Right forelimb (tissue), 1 donor: ENCODE measurements around the gene PLCB1.

ENCODE experiments used
- DNase-seq: peaks from one replicate; pipeline ENCODE4 v3.0.0-alpha.2; 2018

The PLCB1 gene

DNA sequence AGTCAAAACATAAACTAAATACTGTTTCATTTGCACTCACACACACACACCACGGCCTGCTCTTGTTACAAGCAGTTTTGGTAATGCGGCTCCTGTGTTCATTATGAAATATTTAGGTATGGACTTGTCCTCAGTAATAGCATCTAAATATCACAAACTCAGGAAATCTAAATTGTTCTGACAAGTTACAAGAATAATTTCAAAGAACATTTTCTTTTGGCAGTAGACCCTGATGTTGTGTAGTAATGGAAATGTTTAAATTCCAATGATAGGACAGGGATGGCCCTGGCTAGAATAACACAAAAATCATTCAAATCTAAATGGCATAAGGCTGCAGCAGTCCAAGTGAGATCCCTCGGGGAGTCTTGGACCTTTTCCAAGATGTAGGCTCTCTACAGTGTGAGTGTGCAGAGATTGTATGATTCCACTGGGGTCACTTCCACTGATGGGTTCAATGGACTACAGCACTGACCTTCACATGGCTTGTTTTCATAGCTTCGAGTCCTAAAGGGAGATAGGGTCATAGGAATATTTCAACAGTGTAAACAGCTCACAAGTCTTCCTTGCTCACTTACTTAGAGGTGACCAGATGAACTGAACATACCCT is 726.2 kb downstream of the PLCB1 start:
- DNase-seq, result no peak

DNA sequence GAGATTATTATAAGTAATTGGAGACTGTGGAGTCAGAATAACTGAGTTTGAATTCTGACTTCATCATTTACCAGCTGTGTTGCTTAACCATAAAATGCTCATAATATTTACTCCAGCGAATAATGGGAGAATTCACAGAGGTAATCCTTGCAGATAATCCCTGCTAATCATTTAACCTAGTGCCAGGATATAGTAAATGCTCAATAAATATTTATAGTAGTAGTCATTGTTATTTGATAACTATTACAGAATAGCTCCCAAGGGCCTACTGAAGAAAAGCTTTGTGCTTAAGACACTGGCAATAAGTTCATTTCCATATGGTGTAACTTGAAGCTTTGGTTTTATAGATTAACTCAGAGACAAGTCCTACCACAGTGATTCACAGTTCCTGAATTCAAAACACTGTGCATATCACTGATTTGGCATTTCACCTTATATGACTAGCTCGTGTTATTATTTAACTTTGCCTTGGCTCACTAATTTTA is 728.0 kb downstream of the PLCB1 start:
- no peak for DNase-seq

DNA sequence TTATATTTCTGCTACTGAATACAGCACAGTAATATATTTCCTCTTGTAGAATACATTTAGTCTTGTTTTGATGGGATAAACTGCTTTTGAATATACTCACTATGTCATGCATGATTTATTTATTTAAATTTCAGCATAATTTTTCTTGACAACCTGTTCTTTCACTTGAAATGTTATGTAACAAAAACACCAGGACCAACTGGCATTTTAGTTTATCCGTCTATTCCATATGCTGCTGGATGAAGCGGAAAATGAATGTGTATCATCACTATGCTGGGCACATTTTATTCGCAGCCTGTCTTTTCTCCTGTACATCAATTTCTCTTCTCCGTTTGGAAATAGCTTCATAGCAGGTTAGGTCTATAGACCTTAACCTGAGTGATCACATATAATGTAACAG is 730.0 kb downstream of the PLCB1 start:
- DNase-seq, result no peak

DNA sequence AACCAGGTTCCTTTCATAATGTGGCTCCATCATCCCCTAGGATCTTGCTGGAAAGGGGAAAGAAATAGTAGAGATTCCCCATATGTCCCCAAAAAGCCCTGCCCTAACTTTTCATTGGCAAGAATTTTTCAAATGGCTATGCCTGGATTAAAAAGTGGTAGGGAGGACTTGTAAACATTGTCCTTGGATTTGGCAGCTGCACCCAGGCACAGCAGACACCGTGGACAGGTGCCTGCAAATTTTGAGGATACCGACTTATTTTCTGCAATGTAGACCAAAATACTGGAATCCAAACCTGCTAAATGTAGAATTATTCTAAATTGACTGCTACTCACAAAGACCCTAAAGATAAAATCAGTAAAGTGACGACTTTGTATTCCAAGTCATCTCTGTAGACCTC is 733.6 kb downstream of the PLCB1 start:
- DNase-seq, result no peak

DNA sequence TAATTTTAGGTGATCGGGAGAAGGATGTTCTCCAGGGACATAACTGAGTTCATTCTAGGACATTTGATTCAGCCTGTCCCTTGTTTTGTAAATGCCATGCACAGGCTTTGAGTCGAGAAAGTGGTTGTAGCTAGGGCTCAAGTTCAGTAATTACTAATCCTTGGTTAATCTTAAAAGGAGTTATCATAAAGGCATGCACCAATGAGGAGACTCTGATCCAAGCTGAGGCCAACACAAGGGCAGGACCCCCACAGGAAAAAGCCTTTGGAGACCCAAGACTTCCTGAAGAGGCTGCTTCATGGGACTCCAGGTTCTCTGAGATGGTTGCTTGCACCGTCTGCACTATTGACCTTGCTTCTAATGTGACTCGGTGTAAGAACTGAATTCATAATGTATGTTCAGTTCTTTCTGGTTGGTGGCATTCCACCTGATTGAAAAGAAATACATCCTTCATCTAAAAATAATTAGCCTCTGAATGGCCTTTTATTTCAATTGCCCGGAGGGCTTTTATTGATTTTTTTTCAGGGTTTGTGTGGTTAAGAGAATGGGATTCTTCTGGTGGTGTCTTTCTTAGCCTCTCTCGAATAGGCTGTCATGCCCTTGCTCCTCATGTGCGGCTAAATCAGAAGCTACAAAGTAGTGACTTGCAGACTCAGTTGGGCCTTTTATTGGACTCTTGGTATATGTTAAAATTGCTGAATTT is 735.1 kb downstream of the PLCB1 start:
- no peak for DNase-seq

DNA sequence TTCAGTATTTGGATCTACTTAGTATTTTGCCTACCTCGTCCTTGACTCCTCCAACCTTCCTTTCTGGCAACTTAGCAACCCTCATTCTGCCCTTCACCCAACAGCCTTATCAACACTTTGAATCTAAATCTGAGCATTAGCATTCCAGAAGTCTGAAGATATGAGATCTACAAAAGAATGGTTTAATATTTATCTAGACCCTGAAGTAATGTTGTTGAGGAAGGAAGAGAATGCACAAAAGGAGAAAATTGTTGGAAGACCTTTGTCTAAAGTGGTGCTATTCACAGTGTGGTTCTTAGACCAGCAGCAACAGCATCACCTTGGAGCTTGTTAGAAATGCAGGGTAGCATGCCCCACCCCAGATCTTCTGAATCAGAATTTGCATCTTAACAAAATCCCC is 738.6 kb downstream of the PLCB1 start:
- no peak for DNase-seq

DNA sequence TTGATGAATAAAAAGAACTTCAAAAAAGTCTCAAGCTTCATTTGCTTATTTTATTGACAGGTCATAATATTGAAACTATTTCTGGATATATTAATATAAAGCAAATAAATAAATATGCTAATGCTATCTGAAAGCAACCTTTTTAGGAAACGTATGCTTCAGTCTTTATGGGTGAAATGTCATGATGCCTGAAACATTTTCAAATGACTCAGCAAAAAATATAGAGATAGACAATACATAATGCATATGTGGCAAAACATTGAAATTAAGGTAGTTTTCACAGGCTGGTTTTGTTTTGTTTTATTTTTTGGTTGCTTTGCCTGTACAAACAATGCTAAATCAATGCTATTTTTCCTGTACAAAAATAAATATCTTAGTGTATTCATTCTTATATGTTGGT is 742.4 kb downstream of the PLCB1 start:
- no peak for DNase-seq

DNA sequence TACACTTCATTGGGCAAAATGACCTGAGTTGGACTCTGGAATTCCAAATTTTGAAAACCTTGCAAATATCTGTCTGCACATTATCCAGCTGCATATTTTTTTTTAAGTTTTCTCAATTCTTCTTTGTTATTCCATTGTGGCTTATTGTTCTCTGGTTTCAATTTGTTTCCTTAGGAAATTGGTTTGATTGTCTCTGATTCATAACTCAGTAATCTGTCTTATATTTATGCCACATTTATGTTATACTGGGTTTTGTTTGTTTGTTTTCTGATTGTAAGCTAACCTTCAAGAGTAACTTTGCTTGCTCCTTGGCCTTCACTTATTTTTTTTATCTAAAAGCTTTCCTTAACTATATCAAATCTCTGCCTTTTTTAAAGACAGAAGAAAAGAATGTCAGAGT is 743.5 kb downstream of the PLCB1 start:
- no peak for DNase-seq

DNA sequence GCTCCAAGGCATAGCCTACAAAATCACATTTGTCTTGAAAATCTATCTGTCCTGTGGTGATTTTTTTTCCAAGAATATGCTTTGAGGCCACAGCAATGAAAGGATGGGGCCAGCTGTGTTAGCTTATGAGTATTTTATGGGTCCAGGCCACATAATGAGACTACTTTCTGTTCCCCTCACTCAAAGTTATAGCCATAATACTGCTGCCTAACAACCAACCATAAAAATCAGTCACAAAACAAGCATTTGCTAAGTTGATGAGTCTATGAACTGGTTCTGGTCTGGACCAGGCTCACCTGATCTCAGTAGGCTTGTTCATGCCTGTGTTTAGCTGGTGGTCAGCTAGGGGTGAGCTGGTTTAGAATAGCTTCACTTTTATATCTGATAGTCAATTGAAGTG is 744.3 kb downstream of the PLCB1 start:
- DNase-seq, result no peak

DNA sequence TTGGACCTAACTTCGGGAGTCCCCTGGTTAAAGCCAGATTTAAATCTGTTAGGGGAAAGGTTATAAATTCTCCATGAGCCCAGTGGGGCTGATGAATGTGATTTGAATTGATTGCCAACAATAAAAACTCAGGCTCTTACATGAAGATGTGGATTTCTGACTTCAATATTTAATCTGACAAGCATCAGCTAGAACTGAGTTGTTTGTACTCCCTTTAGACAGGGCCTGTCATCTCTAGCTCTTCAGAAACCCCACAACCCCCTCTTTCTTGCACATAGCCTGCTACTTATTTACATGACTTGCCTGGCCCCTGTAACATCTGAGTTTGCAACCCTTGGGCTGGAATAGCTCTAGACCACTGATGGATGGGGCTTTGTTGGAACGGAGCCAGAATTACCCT is 745.2 kb downstream of the PLCB1 start:
- DNase-seq, result no peak

DNA sequence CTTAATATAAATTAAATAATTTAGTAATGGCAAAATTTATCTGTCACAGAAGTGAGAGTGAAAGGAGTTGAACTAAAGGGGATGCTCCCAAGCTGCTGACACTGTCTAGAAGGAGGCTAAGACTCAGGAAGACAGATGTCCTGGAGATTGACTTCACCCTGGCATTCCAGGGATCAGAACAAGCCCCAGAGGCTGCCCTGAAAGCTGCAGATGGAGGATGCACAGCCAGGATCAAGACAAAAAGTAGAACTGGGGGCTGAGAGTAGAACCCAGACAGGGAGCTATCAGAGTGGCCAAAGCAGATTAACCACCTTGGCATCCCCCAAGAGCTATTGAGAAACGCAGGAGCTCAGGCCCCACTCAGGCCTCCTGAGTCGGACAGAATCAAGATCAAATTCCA is 747.6 kb downstream of the PLCB1 start:
- DNase-seq, result no peak

DNA sequence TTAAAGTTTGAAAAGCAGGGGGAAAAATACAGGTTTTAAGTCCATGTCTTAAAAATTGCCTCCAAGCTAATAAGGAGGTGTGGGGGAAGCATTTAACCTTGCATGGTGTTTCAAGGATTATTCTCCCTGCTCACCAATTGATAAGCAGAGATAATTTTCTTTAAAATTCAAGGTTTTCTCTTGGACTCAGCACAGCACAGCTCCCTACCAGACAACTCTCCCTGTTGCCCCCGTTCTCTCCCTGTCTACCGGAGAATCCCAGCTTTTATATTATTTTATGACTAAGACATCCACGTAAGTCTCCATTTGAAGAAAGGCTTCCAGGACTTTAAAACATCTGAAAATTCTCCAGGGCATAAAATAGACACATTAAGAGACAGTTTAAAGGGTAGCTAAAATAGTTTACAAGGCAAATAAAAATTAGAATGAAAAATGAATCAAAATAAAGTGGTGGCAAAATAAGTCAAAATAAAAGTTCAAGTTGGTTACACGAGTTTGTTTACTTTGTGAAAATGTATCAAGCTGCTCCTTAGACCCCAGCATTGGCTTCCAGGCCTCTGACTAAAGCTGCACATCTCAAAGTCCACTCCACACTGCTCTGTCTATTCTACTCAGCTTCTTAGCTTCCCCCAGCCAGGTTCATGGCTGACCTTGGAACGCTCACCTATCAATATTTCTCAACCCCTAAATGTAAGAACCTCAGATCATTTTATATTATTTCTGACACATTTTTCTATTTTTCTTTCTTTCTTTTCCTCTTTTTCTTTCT is 748.2 kb downstream of the PLCB1 start:
- DNase-seq, result no peak

DNA sequence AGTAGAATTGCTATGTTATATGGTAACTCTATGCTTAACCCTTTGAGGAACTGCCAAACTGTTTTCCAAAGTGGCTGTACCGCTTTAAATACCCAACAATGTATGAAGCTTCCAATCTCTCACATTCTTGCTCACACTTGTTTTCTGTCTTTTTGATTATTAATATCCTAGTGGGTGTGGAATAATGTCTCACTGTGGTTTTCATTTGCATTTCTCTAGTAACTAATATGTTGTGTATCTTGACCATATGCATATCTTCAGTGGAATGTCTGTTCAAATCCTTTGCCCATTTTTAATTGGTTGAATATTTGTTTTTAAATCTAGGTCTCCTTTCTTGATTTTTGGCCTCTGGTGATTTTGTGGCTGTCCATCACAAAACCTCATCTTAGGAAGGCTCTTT is 759.0 kb downstream of the PLCB1 start:
- DNase-seq, result no peak

DNA sequence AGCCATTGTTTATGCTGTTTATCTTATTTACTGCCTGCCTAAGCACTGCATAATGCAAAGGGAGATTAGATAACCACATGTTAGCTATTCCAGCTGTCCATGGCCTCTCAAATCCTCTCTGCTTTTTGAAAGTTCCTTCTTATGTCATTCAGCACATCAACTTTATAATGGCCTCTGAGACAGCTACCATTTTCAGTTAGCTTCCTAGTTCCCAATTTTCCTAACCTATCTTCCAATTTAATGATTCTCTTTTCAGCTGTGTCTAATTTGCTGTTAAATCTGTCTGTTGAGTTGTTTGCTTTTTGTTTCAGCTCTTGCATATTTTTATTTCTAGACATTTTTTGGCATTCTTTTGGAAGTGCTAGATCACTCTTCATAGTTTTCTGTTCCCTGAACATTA is 763.4 kb downstream of the PLCB1 start:
- no peak for DNase-seq

DNA sequence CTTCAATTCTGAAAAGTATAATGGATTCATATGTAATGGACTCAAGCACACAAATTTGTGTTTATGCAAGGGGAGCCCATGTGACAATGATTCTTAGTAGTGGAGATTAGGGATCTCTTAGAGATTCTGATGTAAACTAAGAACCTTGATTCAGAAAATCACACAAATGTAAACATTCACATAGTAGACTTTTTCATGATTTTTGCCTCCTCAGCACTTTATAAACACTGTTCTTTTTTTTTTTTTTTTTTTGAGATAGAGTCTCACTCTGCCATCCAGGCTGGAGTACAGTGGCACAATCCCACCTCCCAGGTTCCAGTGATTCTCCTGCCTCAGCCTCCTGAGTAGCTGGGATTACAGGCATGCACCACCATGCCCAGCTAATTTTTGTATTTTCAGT is 766.8 kb downstream of the PLCB1 start:
- DNase-seq, result no peak

DNA sequence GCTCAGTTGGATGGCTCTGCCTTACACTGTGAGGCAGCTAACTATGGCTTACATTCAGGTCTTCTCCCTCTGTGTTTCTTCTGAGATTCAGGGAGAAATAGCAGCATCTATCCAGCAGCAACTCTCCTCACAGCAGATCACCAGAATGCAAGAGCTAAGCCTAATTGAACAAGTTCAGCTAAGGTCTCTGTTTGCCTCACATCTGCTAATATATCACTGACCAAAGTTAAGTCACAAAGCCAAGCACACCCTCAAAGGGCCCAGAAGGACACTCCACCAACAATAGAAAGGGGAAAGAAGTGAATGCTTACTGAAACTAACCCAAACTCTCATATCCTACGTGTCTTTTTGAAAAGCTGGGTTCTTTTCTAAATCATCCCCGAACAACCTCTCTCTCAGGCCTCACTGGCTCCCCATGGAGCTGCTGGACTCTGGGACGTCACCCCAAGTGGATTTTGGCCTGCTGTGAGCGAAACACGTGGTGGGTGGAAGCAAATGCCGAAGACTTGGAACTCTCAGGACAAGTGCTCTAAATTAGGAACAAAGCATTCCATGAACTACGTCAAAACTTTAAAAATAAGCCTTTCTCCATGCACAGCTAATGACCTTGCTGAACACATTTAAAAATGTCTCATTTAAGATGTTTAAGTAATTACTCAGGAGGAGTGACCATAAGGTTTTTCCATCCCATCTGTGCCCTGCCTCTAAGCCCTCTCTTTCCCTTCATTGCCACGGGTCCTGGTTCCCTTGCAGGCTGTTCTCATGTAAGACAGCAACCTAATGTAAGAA is 769.4 kb downstream of the PLCB1 start:
- DNase-seq, result no peak

DNA sequence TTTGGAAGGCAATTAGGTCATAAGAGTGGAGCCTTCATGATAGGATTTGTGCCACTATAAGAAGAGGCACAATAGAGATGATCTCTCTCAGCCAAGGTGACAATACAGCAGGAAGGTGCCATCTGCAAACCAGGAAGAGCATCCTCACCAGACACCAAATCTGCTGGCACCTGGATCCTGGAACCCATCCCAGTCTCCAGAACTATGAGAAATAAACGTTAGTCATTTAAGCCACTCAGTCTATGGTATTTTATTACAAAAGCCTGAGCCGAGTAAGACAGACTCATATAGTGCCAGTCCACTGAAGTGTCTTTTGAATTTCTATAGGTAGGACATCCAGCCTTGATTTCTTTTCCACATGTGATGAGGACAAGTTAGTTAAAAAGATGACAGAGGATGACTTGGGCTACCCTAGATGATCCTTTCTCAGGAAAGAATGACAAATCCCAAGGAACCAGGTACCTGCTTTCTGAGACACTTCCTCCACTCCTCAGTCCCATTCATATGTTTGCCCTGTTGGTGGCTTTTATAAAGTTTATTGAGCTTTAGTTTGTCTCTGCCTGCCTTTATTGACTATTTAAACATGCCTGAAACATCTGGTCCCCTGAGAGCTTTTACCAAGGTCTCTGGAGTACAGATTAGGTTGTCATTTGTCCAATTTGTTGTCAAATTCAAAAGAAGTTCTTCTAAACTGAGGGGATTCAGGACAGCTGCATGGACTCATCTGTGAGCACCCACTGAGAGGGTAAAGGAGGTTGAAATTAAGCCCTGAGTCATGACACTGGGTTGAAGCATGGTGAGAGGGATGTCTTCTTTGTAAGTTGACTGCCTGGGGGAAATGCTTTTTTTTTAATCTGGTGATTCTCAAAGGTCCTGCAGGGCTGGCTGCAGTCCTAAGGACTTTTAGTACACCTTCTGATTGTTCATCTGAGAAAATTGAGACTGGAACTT is 771.9 kb downstream of the PLCB1 start:
- no peak for DNase-seq

DNA sequence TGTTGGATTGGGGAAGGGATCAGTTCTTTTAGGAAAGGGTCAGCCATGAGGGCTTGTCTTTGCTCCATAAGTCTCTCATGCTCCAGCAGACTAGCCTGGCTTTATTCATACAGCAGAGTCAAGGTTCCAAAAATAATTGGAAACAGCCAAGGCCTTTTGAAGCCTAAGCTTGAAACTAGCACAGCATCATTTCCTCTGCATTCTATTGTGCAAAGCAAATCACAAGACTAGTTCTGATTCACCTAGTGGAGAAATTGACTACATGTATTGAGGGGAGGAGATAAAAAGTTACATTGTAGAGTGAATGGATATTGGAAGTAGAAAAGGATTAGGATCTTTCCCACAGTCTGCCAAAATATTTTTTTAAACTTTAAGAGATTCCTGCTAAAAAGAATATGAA is 777.5 kb downstream of the PLCB1 start:
- DNase-seq, result no peak

DNA sequence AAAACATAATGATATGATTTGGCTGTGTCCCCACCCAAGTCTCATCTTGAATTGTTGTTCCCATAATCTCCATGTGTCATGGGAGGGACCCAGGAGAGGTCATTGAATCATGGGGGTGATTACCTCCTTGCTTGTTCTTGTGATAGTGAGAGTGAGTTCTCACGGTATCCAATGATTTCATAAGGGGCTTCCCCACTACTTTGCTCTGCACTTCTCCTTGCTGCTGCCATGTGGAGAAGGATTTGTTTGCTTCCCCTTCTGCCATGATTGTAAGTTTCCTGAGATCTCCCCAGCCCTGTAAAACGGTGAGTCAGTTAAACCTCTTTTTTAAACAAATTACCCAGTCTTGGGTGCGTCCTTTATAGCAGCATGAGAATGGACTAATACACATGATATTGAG is 780.0 kb downstream of the PLCB1 start:
- no peak for DNase-seq

DNA sequence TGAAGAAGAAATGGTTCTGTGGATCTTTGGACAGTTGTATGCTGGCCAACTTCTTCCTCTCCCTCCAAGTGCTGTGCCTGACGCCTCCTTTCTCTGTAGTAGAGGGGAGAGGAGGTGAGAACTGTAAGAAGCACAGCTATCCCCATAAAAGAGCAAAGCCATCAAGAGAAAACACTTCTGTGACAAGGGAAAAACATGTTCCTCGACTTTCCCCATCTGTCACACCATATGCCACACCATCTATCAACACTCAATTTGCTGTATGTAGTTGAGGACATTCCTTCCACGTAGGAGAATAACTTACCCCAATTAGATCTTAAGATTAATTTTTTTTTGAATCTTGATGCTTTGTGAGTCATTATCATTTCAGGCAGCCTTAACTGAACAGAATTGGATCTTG is 780.7 kb downstream of the PLCB1 start:
- DNase-seq, result no peak

DNA sequence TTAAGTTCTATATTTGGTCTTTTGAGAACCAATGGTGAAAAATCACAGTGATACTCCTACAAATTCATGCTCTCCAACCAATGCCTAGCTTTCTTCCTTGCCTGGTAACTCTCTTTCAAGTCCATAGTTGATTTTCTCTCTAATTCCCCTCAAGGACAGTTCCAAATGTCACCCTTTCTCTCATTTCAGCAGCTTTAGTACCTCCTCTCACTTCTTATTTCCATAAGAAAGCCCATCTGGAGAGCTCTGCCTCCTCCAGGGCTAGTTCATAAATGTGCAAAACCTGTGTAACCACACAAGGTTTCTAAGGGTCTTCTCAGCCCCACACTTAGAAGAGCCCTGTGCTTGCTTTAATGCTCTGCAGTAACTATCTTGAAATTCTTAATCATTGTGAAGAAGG is 781.4 kb downstream of the PLCB1 start:
- no peak for DNase-seq

DNA sequence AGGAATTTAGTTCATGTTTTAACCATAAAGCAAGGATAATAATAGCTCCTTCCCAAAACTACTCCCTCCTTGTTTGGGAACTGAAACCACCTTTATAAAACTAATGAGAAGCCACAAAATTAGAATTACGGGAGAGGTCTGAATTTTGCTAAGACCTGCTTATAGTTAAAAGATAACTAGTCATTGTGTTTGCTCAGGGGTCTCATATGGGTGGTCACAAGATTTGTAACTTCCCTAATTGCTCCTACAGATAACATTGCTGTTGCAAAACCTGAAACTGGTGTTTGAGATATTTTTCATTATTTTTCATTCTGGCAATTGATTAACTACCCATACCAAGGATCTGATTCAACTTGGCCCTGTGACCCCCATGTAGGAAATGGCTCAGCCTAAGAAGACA is 782.4 kb downstream of the PLCB1 start:
- no peak for DNase-seq
